ENCODE results near the gene ANKRD24.
"Not testable (repeated sequence)": the region's sequence is repeated elsewhere in the genome, so short reads cannot be mapped to it uniquely, and the experiment has no call there.

ANKRD24 gene

DNA sequence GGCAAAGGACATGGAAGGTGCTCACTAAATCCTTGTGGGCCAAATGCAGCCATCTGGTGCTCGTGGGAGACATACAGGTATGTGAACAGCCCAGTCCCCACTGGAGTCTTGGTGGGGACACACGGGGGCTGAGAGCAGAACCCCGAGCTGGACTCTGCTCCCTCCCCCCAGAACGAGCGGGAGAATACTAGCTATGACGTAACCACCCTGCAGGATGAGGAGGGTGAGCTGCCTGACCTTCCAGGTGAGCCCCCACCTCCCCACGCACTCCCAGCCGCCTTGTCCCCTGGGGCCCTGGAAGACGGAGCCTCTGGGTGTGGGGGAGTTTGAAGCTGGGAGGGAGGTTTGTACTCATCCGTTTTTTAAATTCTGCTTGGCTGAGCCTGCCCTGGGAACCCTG lies 33.3 kb downstream of the ANKRD24 start:
- FAIRE-seq (no peak), DNase-seq (ENCODE audit: insufficient read length, low spot score) (no peak)
- no peak for TF ChIP-seq CTCF (IDR thresholded peaks at IDR 0.05; ENCODE audit: insufficient read depth, missing control alignments)

GRCh38 chr19:4216846-4217245 lies 34.4 kb downstream of the ANKRD24 start:
- FAIRE-seq = no peak
- no peak for TF ChIP-seq CTCF (IDR thresholded peaks at IDR 0.05; ENCODE audit: insufficient read depth, missing control alignments)
- no peak for DNase-seq (ENCODE audit: insufficient read length, low spot score)

DNA sequence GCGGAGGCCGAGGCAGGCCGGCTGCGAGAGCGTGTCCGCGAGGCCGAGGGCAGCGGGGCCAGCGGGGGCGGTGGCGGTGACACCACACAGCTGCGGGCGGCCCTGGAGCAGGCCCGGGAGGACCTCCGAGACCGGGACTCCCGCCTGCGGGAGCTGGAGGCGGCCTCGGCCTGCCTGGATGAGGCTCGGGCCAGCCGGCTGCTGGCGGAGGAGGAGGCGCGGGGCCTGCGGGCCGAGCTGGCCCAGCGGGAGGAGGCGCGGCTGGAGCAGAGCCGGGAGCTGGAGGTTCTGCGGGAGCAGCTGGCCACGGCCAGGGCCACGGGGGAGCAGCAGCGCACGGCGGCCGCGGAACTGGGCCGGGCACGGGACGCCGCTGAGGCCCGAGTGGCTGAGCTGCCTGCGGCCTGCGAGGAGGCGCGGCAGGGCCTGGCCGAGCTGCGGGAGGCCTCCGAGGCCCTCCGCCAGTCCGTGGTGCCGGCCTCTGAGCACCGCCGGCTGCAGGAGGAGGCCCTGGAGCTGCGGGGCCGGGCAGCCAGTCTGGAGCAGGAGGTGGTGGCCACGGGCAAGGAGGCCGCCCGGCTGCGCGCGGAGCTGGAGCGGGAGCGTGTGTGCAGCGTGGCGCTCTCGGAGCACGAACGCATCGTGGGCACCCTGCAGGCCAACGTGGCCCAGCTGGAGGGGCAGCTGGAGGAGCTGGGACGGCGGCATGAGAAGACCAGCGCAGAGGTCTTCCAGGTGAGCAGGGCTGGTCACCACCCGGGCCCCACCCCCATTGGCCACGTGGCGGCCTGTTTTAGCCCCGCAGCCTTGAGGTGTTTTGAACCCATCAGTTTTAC lies 35.2 kb downstream of the ANKRD24 start:
- no peak for FAIRE-seq
- no peak for TF ChIP-seq CTCF (IDR thresholded peaks at IDR 0.05; ENCODE audit: insufficient read depth, missing control alignments)
- peak; percentile 1 for DNase-seq (ENCODE audit: insufficient read length, low spot score)

DNA sequence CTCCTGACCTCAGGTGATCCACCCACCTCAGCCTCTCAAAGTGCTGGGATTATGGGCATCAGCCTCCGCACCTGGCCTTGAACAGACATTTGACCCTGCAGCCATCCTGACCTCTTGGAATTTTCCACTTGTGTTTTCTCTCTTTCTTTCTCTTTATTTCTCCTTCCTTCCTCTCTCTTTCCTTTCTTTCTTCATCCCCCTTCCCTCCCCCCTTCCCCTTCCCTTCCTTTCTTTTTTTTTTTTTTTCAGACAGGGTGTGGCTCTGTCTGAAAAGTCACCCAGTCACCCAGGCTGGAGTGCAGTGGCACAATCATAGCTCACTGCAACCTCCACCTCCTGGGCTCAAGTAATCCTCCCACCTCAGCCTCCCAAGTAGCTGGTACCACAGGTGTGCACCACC lies 36.0 kb downstream of the ANKRD24 start:
- FAIRE-seq; DNase-seq (ENCODE audit: insufficient read length, low spot score): not testable (repeated sequence)

DNA sequence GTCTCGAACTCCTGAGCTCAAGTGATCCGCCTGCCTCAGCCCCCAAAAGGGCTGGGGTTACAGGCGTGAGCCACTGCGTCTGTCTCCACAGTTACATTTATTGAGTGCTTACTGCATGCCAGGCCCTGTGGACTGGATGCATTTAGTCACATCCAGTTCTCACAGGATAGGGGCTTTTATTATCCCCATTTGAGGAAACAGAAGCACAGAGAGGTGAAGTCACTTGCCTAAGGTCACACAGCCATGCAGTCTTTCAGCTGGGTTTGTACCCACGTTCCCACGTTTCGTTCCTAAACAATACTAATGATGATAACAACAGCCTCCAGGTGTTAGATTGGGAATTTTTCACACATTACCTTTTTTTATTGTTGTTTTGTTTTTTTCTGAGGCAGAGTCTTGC lies 37.7 kb downstream of the ANKRD24 start:
- DNase-seq (ENCODE audit: insufficient read length, low spot score) = no peak
- no peak for FAIRE-seq
- no peak for TF ChIP-seq CTCF (IDR thresholded peaks at IDR 0.05; ENCODE audit: insufficient read depth, missing control alignments)

- FAIRE-seq = no peak
These were observed 42.0 kb downstream of the ANKRD24 start for GRCh38 chr19:4224470-4224869.

GRCh38 chr19:4225885-4226284 lies 43.4 kb downstream of the ANKRD24 start:
- DNase-seq (ENCODE audit: insufficient read length, low spot score) (no peak), FAIRE-seq (no peak)
- TF ChIP-seq CTCF (IDR thresholded peaks at IDR 0.05; ENCODE audit: insufficient read depth, missing control alignments) = no peak

More at GRCh38 chr19:4224470-4224869, 42.0 kb downstream of the ANKRD24 start:
- DNase-seq (ENCODE audit: insufficient read length, low spot score) = no peak
- TF ChIP-seq CTCF (IDR thresholded peaks at IDR 0.05; ENCODE audit: insufficient read depth, missing control alignments) = no peak

All from D721Med (cell line).